Measurements from ENCODE around the gene BTF3L4. TPM values are rescaled to one million over a fixed set of nuclear protein-coding genes. Genes with fewer than 3 reads are reported as not detected.
A peak's percentile ranks its signal among the peaks of the same experiment; 100 is the strongest.

BTF3L4 gene
- total RNA-seq, 1 experiment from 2014 or later: 65.6 TPM

DNA sequence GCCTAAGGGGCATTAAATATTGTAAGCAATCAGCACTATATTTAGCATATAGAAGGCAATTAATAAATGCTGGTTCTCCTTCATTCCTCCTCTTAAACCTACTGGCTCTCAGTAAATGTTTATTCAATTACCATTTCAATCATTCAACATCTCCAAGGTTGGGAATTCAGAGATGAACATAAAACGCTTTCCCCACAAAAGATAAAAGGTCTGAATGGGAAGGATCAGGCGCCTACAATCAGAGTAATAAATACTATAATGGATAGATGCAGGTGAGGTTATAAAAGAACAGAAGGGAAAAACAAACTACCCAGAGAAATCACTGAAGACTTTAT lies 22.1 kb upstream of the BTF3L4 start:
- POLR2A ChIA-PET: interaction anchor here (0.7 kb wide), 1 partner anchor 17 kb away, joined by 3 read pairs; no protein-coding TSS in a partner anchor
- Histone ChIP-seq H3K9me3 (ENCODE audit: control insufficient read depth, insufficient read depth, low read depth, low read length) (no peaks in the 10 kb centered on the region), H3K27ac (ENCODE audit: low read length) (peak overlapping the region; percentile 87), H3K4me3 (ENCODE audit: low read depth in 2 of 2, low read length in 2 of 2) (peak overlapping the region; percentile 73 to 92), H3K27me3 (ENCODE audit: control insufficient read depth, insufficient read depth, low read length) (no peaks in the 10 kb centered on the region), H3K4me1 (ENCODE audit: control insufficient read depth, insufficient read depth, low read length) (peaks cover 12% of the 10 kb centered on the region), H3K36me3 (ENCODE audit: control insufficient read depth, insufficient read depth, low read length) (no peaks in the 10 kb centered on the region; the same call in 1 of the 2 replicates)
- TF ChIP-seq SIN3A (IDR thresholded peaks at IDR 0.05; ENCODE audit: borderline replicate concordance, insufficient read depth, low read depth, low read length) (no peak), TCF7L2 (IDR thresholded peaks at IDR 0.05; ENCODE audit: low read depth, low read length) (no peak), POLR2AphosphoS5 (IDR thresholded peaks at IDR 0.05; ENCODE audit: low read depth, low read length) (no peak)
- TF ChIP-seq, protein P1, sequence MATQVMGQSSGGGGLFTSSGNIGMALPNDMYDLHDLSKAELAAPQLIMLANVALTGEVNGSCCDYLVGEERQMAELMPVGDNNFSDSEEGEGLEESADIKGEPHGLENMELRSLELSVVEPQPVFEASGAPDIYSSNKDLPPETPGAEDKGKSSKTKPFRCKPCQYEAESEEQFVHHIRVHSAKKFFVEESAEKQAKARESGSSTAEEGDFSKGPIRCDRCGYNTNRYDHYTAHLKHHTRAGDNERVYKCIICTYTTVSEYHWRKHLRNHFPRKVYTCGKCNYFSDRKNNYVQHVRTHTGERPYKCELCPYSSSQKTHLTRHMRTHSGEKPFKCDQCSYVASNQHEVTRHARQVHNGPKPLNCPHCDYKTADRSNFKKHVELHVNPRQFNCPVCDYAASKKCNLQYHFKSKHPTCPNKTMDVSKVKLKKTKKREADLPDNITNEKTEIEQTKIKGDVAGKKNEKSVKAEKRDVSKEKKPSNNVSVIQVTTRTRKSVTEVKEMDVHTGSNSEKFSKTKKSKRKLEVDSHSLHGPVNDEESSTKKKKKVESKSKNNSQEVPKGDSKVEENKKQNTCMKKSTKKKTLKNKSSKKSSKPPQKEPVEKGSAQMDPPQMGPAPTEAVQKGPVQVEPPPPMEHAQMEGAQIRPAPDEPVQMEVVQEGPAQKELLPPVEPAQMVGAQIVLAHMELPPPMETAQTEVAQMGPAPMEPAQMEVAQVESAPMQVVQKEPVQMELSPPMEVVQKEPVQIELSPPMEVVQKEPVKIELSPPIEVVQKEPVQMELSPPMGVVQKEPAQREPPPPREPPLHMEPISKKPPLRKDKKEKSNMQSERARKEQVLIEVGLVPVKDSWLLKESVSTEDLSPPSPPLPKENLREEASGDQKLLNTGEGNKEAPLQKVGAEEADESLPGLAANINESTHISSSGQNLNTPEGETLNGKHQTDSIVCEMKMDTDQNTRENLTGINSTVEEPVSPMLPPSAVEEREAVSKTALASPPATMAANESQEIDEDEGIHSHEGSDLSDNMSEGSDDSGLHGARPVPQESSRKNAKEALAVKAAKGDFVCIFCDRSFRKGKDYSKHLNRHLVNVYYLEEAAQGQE (IDR thresholded peaks at IDR 0.05; ENCODE audit: insufficient read depth in 1 of 2, low read depth in 2 of 2, low read length in 1 of 2): no peak
- TF ChIP-seq, protein P2, sequence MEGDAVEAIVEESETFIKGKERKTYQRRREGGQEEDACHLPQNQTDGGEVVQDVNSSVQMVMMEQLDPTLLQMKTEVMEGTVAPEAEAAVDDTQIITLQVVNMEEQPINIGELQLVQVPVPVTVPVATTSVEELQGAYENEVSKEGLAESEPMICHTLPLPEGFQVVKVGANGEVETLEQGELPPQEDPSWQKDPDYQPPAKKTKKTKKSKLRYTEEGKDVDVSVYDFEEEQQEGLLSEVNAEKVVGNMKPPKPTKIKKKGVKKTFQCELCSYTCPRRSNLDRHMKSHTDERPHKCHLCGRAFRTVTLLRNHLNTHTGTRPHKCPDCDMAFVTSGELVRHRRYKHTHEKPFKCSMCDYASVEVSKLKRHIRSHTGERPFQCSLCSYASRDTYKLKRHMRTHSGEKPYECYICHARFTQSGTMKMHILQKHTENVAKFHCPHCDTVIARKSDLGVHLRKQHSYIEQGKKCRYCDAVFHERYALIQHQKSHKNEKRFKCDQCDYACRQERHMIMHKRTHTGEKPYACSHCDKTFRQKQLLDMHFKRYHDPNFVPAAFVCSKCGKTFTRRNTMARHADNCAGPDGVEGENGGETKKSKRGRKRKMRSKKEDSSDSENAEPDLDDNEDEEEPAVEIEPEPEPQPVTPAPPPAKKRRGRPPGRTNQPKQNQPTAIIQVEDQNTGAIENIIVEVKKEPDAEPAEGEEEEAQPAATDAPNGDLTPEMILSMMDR (IDR thresholded peaks at IDR 0.05): no peak
- in situ Hi-C loops (cut with HindIII; ENCODE audit: low pct_unique_long_range_greater_than_20kb, low sequenced_read_pairs): no loop called here
- ATAC-seq (no peak), DNase-seq (ENCODE audit: low read depth, low spot score) (no peak)
- intact Hi-C loops (cut with micrococcal nuclease; ENCODE audit: unreplicated experiment): no loop called here
- no TSS peak for BruUV-seq (replicated peaks)
- CTCF ChIA-PET: no interaction called here

DNA sequence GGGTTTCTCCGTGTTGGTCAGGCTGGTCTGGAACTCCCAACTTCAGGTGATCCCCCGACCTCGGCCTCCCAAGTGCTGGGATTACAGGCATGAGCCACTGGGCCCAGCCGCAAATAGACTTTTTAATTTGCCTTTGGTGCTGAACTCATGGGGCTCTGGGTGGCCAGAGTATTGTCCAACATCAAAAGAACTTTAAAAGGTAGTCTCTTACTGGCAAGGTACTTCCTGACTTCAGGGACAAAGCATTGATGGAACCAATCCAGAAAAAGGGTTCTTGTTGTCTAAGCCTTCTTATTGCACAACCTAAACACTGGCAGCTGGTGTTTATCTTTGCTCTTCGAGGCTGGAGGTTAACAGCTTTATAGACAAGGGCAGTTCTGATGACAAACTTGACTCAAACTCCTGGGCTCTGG lies 18.7 kb upstream of the BTF3L4 start:
- POLR2A ChIA-PET: no interaction called here
- TF ChIP-seq POLR2AphosphoS5 (IDR thresholded peaks at IDR 0.05; ENCODE audit: low read depth, low read length) (no peak), TCF7L2 (IDR thresholded peaks at IDR 0.05; ENCODE audit: low read depth, low read length) (no peak), SIN3A (IDR thresholded peaks at IDR 0.05; ENCODE audit: borderline replicate concordance, insufficient read depth, low read depth, low read length) (no peak)
- TF ChIP-seq, protein P1 (IDR thresholded peaks at IDR 0.05; ENCODE audit: insufficient read depth in 1 of 2, low read depth in 2 of 2, low read length in 1 of 2): no peak
- TF ChIP-seq, protein P2 (IDR thresholded peaks at IDR 0.05): no peak
- H3K27ac ChIP-seq (ENCODE audit: low read length): no peak overlapping the region
- H3K36me3 ChIP-seq (ENCODE audit: control insufficient read depth, insufficient read depth, low read length): no peaks in the 10 kb centered on the region; the same call in none of the 2 replicates
- CTCF ChIA-PET: no interaction called here
- peaks cover 7% of the 10 kb centered on the region for H3K4me1 ChIP-seq (ENCODE audit: control insufficient read depth, insufficient read depth, low read length)
- H3K4me3 ChIP-seq (ENCODE audit: low read depth in 2 of 2, low read length in 2 of 2): no peak overlapping the region
- DNase-seq (ENCODE audit: low read depth, low spot score) (no peak), ATAC-seq (no peak)
- intact Hi-C loops (cut with micrococcal nuclease; ENCODE audit: unreplicated experiment) (no loop called here), in situ Hi-C loops (cut with HindIII; ENCODE audit: low pct_unique_long_range_greater_than_20kb, low sequenced_read_pairs) (no loop called here)
- no peaks in the 10 kb centered on the region for H3K9me3 ChIP-seq (ENCODE audit: control insufficient read depth, insufficient read depth, low read depth, low read length)
- no TSS peak for BruUV-seq (replicated peaks)
- no peaks in the 10 kb centered on the region for H3K27me3 ChIP-seq (ENCODE audit: control insufficient read depth, insufficient read depth, low read length)
